ENCODE results near the gene BBS10. TPM values are rescaled to one million over a fixed set of nuclear protein-coding genes. Genes with fewer than 3 reads are reported as not detected.

The BBS10 gene
- total RNA-seq, 1 experiment from 2014 or later, result 7.8 TPM

DNA sequence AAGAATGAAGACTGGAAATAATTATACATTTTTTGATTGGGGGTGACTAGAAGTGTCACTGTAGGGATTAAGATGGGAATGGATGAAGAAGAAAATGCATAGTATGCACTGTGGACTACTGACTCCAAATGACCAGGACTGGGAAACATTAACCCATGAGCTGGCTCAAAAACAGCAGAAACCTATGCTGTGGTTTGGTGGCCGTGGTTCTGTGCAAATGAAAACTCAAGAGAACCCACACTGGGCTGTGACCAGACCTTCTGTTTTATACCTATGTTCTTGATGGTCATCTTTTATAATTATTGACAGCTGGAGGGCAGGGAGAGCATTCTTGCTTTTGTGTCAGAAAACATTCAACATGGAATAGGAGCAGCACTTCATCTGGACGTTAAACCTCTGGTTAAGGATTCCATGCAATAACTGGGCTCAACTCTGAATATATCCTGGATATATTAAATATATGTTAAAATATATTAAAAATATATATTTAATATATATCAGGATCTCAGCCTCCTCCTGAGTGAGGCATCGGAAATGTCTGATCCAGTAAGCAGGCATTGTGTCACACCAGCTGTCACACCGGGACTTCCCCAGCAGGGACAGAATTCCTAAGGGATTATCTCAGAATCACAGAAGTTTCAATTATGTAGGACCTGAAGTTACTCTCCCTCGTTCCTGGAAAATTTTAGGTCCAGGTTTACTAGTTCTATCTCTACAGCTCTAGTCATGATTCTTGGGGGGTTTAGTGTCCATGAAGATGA, 48.5 kb downstream of the BBS10 start:
- in situ Hi-C loops (cut with HindIII; ENCODE audit: low pct_unique_long_range_greater_than_20kb, low sequenced_read_pairs) (no loop called here), intact Hi-C loops (cut with micrococcal nuclease; ENCODE audit: unreplicated experiment) (no loop called here)
- Histone ChIP-seq H3K36me3 (ENCODE audit: control insufficient read depth, insufficient read depth, low read length) (no peaks in the 10 kb centered on the region), H3K9me3 (ENCODE audit: control insufficient read depth, insufficient read depth, low read depth, low read length) (no peaks in the 10 kb centered on the region), H3K27me3 (ENCODE audit: control insufficient read depth, insufficient read depth, low read length) (no peaks in the 10 kb centered on the region), H3K4me1 (ENCODE audit: control insufficient read depth, insufficient read depth, low read length) (no peaks in the 10 kb centered on the region), H3K4me3 (ENCODE audit: low read depth in 2 of 2, low read length in 2 of 2) (no peak overlapping the region), H3K27ac (ENCODE audit: low read length) (no peak overlapping the region)
- CTCF ChIA-PET, result no interaction called here
- BruUV-seq (replicated peaks), result no TSS peak
- DNase-seq (ENCODE audit: low read depth, low spot score) (no peak), ATAC-seq (peak; percentile 66; the same call in 1 of the 2 replicates)
- POLR2A ChIA-PET, result no interaction called here
- TF ChIP-seq POLR2AphosphoS5 (IDR thresholded peaks at IDR 0.05; ENCODE audit: low read depth, low read length) (no peak), SIN3A (IDR thresholded peaks at IDR 0.05; ENCODE audit: borderline replicate concordance, insufficient read depth, low read depth, low read length) (no peak)
- TF ChIP-seq, protein P1, sequence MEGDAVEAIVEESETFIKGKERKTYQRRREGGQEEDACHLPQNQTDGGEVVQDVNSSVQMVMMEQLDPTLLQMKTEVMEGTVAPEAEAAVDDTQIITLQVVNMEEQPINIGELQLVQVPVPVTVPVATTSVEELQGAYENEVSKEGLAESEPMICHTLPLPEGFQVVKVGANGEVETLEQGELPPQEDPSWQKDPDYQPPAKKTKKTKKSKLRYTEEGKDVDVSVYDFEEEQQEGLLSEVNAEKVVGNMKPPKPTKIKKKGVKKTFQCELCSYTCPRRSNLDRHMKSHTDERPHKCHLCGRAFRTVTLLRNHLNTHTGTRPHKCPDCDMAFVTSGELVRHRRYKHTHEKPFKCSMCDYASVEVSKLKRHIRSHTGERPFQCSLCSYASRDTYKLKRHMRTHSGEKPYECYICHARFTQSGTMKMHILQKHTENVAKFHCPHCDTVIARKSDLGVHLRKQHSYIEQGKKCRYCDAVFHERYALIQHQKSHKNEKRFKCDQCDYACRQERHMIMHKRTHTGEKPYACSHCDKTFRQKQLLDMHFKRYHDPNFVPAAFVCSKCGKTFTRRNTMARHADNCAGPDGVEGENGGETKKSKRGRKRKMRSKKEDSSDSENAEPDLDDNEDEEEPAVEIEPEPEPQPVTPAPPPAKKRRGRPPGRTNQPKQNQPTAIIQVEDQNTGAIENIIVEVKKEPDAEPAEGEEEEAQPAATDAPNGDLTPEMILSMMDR (IDR thresholded peaks at IDR 0.05), result no peak

Other genes with a start within 250 kb of the BBS10 start
- 76.9 TPM for gene OSBPL8, start 211.4 kb upstream of the BBS10 start, total RNA-seq (2021; ENCODE audit: unreplicated experiment)

Measured in Panc1 (cell line).